ENCODE measurements around the gene MRPL48.

Gene MRPL48

GRCh38 chr11:73893041-73893440 lies 105.4 kb downstream of the MRPL48 start:
- DNase-seq (ENCODE audit: low read depth): no peak

- DNase-seq (ENCODE audit: low read depth): no peak
Observed at GRCh38 chr11:73894725-73895335, 107.2 kb downstream of the MRPL48 start.

GRCh38 chr11:73902303-73902702 lies 114.6 kb downstream of the MRPL48 start:
- DNase-seq (ENCODE audit: low read depth): no peak

- DNase-seq (ENCODE audit: low read depth): no peak
Observed at GRCh38 chr11:73907191-73907590, 119.5 kb downstream of the MRPL48 start.

GRCh38 chr11:73912026-73912425 lies 124.4 kb downstream of the MRPL48 start:
- no peak for DNase-seq (ENCODE audit: low read depth)

- DNase-seq (ENCODE audit: low read depth): no peak
Observed at GRCh38 chr11:73913472-73913871, 125.8 kb downstream of the MRPL48 start.

- no peak for DNase-seq (ENCODE audit: low read depth)
Observed at GRCh38 chr11:73914284-73914683, 126.6 kb downstream of the MRPL48 start.

All from activated gamma-delta T cell treated with anti-CD3 and anti-CD28 coated beads, Interleukin-2, amount 50 U/mL, for 16 hours (primary cell).